KMS-11 (cell line): ENCODE data around the gene ENO3.

ENCODE experiments used
- H2AFZ ChIP-seq: fragments of 200-600 bp; sonication (generic); 2 replicates; pipeline ENCODE4 v1.6.1; 2016; ENCODE audit warnings: antibody characterized with exemption, mixed run types, low read depth
- H3K27ac ChIP-seq: fragments of 200-600 bp; sonication (generic); 2 replicates; pipeline ENCODE4 v1.6.1; 2016; ENCODE audit warnings: mild to moderate bottlenecking, mixed run types
- H3K27me3 ChIP-seq: fragments of 200-600 bp; sonication (generic); 2 replicates; pipeline ENCODE4 v1.6.1; 2017; ENCODE audit warnings: mild to moderate bottlenecking, low read depth, mixed run types, moderate library complexity; ENCODE audit not compliant: insufficient read depth
- H3K36me3 ChIP-seq: fragments of 200-600 bp; sonication (generic); 2 replicates; pipeline ENCODE4 v1.6.1; 2017; ENCODE audit warnings: mild to moderate bottlenecking, mixed run types; ENCODE audit not compliant: insufficient read depth
- H3K4me1 ChIP-seq: fragments of 200-600 bp; sonication (generic); 2 replicates; pipeline ENCODE4 v1.6.1; 2016; ENCODE audit warnings: mild to moderate bottlenecking, low read depth, mixed run types; ENCODE audit not compliant: poor library complexity, severe bottlenecking
- H3K4me2 ChIP-seq: fragments of 200-600 bp; sonication (generic); 2 replicates; pipeline ENCODE4 v1.7.0; 2016; ENCODE audit warnings: mild to moderate bottlenecking, mixed run types
- H3K4me3 ChIP-seq: fragments of 200-600 bp; sonication (generic); IDR thresholded peaks from 2 replicates; pipeline ENCODE4 v1.6.1; 2017; ENCODE audit warnings: low read depth, low read length, mixed read lengths; ENCODE audit not compliant: insufficient read depth
- H3K79me2 ChIP-seq: fragments of 200-600 bp; sonication (generic); 2 replicates; pipeline ENCODE4 v1.6.1; 2016; ENCODE audit warnings: low read depth, mixed run types; ENCODE audit not compliant: insufficient read depth
- H3K9ac ChIP-seq: fragments of 200-600 bp; sonication (generic); 2 replicates; pipeline ENCODE4 v1.6.1; 2016; ENCODE audit warnings: mild to moderate bottlenecking, mixed run types
- H4K20me1 ChIP-seq: fragments of 200-600 bp; sonication (generic); 2 replicates; pipeline ENCODE4 v1.6.1; 2016; ENCODE audit warnings: mild to moderate bottlenecking, mixed run types; ENCODE audit not compliant: insufficient read depth
- TF ChIP-seq, protein P1 (sequence below): fragments of 200-600 bp; sonication (generic); conservative IDR thresholded peaks from 2 replicates; pipeline ENCODE4 v1.6.1; 2017; ENCODE audit warnings: low read depth, mild to moderate bottlenecking, antibody characterized with exemption, low read length, moderate library complexity, mixed read lengths

Gene ENO3

DNA sequence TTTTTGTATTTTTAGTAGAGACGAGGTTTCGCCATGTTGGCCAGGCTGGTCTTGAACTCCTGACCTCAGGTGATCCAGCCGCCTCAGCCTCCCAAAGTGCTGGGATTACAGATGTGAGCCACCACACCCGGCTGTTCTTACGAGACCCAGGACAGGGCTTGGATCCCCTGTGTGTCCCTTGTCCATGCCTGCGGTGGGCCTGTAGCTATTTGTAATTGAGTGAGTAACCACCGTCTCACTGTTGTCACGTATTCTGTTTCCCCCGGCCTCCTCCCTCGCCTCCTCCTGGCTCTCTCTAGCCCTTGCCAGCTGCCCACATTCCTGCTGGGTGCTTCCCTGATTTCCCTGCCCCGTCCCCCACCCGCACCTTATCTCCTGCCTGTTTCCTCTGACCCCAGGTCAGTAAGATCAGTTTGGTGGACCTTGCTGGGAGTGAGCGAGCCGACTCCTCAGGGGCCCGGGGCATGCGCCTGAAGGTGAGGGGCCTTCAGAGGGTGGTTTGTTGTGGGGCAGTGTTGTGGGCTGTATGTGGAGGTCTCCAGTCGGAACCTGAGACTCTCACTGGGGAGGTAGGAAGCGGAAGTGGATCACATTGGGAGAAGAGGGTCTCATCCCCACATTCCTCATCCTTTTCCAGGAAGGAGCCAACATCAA, 52.4 kb downstream of the ENO3 start:
- no peaks in the 10 kb centered on the region for H3K36me3 ChIP-seq
- H3K4me2 ChIP-seq, result no peak overlapping the region

More for the DNA sequence above, 52.4 kb downstream of the ENO3 start:
- no peak overlapping the region for H2AFZ ChIP-seq
- no peak overlapping the region for H3K4me3 ChIP-seq
- H3K9ac ChIP-seq, result no peak overlapping the region
- H3K27ac ChIP-seq, result no peak overlapping the region
- TF ChIP-seq, protein P1, sequence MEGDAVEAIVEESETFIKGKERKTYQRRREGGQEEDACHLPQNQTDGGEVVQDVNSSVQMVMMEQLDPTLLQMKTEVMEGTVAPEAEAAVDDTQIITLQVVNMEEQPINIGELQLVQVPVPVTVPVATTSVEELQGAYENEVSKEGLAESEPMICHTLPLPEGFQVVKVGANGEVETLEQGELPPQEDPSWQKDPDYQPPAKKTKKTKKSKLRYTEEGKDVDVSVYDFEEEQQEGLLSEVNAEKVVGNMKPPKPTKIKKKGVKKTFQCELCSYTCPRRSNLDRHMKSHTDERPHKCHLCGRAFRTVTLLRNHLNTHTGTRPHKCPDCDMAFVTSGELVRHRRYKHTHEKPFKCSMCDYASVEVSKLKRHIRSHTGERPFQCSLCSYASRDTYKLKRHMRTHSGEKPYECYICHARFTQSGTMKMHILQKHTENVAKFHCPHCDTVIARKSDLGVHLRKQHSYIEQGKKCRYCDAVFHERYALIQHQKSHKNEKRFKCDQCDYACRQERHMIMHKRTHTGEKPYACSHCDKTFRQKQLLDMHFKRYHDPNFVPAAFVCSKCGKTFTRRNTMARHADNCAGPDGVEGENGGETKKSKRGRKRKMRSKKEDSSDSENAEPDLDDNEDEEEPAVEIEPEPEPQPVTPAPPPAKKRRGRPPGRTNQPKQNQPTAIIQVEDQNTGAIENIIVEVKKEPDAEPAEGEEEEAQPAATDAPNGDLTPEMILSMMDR, result no peak
- H3K79me2 ChIP-seq, result no peaks in the 10 kb centered on the region
- no peaks in the 10 kb centered on the region for H4K20me1 ChIP-seq
- H3K27me3 ChIP-seq, result no peaks in the 10 kb centered on the region
- H3K4me1 ChIP-seq, result no peaks in the 10 kb centered on the region
